Chondrocyte (in vitro differentiated cells): ENCODE data around the gene GZMM. TPM values are rescaled to one million over a fixed set of nuclear protein-coding genes. Genes with fewer than 3 reads are reported as not detected.

Experiments used
- DNase-seq: peaks from one replicate; pipeline ENCODE4 v3.0.0; 2021; ENCODE audit warnings: mixed read lengths, low spot score
- H3K27ac Mint-ChIP-seq: one replicate; pipeline ENCODE4 v1.8.0; 2021; ENCODE audit warnings: mild to moderate bottlenecking, moderate library complexity, mixed read lengths; ENCODE audit not compliant: unreplicated experiment
- H3K27me3 Mint-ChIP-seq: 2 replicates; pipeline ENCODE4 v1.8.0; 2021; ENCODE audit warnings: low read depth, mixed read lengths
- H3K36me3 Mint-ChIP-seq: 2 replicates; pipeline ENCODE4 v1.8.0; 2021; ENCODE audit warnings: low read depth, mixed read lengths
- H3K4me1 Mint-ChIP-seq: 2 replicates; pipeline ENCODE4 v1.8.0; 2021; ENCODE audit warnings: low read depth, mild to moderate bottlenecking, mixed read lengths
- H3K4me3 Mint-ChIP-seq: one replicate; pipeline ENCODE4 v1.8.0; 2021; ENCODE audit warnings: mild to moderate bottlenecking, moderate library complexity, mixed read lengths; ENCODE audit not compliant: unreplicated experiment
- H3K9me3 Mint-ChIP-seq: 2 replicates; pipeline ENCODE4 v1.8.0; 2021; ENCODE audit warnings: low read depth, mixed read lengths
- total RNA-seq: library from RNA; stranded (reverse); gene quantifications from 3 replicates; pipeline ENCODE4 v1.2.1, GENCODE V29; 2021
- TF ChIP-seq, protein P1 (sequence below): fragments of 200-600 bp; sonication (generic); IDR thresholded peaks from 2 replicates; pipeline ENCODE4 v1.5.0; 2021; ENCODE audit warnings: antibody characterized with exemption, mild to moderate bottlenecking, moderate library complexity

GZMM gene
- total RNA-seq, 1 donor from 2014 or later: not detected

DNA sequence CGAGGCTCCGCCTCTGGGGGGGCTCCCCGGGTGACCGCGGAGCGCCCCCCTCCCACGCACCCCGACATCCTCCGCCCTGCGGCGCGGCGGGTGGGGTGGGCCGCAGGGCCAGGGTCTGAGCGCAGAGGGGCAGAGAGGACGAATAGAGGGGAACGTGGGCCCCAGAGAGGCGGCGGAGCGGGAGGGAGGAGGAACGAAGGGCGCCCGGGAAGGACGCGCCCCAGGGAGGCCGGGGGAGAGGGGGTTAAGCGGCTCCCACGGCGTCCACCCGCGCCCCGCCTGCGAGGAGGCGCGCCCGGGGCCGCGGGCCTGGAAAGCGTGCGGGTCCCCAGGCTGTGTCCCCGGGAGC, 46.9 kb downstream of the GZMM start:
- peaks cover 14% of the 10 kb centered on the region for H3K4me1 Mint-ChIP-seq
- no peak overlapping the region for H3K4me3 Mint-ChIP-seq
- TF ChIP-seq, protein P1, sequence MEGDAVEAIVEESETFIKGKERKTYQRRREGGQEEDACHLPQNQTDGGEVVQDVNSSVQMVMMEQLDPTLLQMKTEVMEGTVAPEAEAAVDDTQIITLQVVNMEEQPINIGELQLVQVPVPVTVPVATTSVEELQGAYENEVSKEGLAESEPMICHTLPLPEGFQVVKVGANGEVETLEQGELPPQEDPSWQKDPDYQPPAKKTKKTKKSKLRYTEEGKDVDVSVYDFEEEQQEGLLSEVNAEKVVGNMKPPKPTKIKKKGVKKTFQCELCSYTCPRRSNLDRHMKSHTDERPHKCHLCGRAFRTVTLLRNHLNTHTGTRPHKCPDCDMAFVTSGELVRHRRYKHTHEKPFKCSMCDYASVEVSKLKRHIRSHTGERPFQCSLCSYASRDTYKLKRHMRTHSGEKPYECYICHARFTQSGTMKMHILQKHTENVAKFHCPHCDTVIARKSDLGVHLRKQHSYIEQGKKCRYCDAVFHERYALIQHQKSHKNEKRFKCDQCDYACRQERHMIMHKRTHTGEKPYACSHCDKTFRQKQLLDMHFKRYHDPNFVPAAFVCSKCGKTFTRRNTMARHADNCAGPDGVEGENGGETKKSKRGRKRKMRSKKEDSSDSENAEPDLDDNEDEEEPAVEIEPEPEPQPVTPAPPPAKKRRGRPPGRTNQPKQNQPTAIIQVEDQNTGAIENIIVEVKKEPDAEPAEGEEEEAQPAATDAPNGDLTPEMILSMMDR: no peak
- H3K27me3 Mint-ChIP-seq: peaks cover 16% of the 10 kb centered on the region
- H3K27ac Mint-ChIP-seq: no peak overlapping the region
- no peaks in the 10 kb centered on the region for H3K9me3 Mint-ChIP-seq
- no peaks in the 10 kb centered on the region for H3K36me3 Mint-ChIP-seq
- no peak for DNase-seq

DNA sequence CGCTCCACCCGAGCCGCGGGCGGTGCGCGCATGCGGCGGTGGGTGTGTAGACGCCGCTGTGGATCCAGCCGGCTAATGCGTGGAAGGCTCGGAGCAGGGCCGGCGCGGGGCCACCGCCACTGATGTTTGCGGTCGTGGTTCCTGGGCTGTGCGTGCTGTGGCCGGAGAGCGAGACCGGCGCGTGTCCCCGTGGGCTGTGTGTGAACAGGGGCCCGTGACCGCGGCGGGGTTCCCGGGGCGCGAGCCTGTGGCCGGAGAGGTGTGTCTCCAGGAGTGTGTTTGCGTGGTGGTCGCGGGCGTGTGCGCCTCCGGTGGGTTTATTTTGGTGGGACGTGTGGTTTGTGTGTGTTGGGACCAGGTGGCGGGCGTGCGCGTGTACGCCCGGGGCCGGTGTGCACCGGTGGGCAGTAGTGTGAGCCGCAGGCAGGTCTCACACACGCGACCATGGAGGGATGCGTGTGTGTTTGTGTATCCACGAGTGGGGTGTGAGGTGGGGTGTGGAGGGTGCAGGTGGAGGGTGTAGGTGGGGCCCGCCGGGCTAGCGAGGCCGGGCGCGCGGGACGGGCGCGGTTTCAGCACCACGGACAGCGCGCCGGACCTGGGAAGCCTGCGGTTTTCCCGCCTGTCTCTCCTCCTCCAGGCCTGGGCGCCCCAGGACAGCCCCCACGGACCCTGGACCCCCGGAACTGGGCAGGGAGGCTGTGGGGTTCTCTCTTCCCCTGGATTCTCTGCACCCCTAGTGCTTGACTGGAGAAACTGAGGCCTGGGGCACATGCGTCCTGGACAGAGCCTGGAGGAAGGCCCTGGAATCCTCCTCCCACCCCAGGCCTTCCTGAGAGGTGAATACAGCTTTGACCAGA, 47.5 kb downstream of the GZMM start:
- Mint-ChIP-seq H3K4me1 (peaks cover 14% of the 10 kb centered on the region), H3K27me3 (peaks cover 16% of the 10 kb centered on the region), H3K27ac (no peak overlapping the region), H3K36me3 (no peaks in the 10 kb centered on the region), H3K9me3 (no peaks in the 10 kb centered on the region), H3K4me3 (peak overlapping the region; percentile 53)
- no peak for DNase-seq
- TF ChIP-seq, protein P1: no peak

DNA sequence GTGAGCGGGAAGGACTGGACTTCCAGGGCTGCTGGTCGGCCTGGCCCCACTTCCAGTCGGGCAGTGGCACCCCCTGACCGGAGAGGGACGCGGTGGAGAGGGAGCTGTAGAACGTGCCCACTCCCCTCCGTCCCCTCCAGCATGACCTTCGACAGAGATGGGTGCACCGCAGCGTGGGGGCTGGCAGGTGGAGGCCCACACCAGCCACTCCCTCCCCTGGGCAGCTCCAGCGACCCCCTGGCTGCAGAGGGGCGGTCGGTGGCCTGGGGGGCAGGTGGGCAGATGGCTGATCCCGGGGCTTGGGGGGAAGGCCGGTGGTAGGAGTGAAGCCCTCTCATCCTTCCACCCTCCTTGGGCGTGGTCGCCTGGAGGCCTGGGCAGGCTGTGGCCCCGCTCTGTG, 48.2 kb downstream of the GZMM start:
- Mint-ChIP-seq H3K27ac (no peak overlapping the region), H3K36me3 (no peaks in the 10 kb centered on the region), H3K4me1 (peaks cover 14% of the 10 kb centered on the region), H3K27me3 (peaks cover 16% of the 10 kb centered on the region), H3K9me3 (no peaks in the 10 kb centered on the region), H3K4me3 (no peak overlapping the region)
- DNase-seq: no peak
- TF ChIP-seq, protein P1: no peak

DNA sequence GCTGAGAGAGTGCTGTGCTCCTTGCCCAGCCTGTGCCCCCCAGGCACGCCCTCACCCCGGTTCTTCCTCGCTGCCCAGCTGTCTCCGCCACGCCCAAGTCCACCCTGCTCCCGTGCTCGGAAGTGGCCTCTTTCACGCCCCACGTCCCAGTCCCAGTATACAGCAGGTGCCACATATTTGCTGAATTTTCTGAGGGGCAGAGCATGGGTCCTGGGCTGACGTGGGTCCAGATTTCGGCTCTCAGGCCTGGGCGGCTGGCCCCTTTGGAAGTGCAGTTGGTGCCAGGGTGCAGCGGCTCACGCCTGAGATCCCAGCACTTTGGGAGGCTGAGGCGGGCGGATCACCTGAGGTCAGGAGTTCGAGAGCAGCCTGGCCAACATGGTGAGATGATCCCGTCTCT, 49.2 kb downstream of the GZMM start:
- H3K4me1 Mint-ChIP-seq: peaks cover 12% of the 10 kb centered on the region
- H3K4me3 Mint-ChIP-seq: no peak overlapping the region
- TF ChIP-seq, protein P1: no peak
- peaks cover 16% of the 10 kb centered on the region for H3K27me3 Mint-ChIP-seq
- DNase-seq: no peak
- H3K36me3 Mint-ChIP-seq: no peaks in the 10 kb centered on the region
- no peaks in the 10 kb centered on the region for H3K9me3 Mint-ChIP-seq
- H3K27ac Mint-ChIP-seq: no peak overlapping the region

DNA sequence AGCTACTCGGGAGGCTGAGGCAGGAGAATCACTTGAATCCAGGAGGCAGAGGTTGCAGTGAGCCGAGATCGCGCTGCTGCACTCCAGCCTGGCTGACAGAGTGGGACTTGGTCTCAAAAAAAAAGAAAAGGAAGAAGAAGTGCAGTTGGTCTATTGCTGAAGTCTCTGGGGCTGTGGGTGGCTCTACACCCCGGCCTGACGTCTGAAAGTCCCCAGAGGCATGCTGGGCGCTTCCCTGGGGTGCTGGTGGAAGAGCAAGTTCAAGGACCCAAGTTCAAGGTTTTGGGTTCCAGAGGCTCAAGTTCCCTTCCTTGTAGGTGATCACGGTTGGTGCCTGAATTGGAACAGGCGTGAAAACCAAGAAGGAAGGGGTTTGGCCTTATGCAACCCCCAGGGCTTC, 49.7 kb downstream of the GZMM start:
- DNase-seq: no peak
- Mint-ChIP-seq H3K4me1 (peaks cover 10% of the 10 kb centered on the region), H3K4me3 (no peak overlapping the region), H3K27ac (peak overlapping the region; percentile 65), H3K36me3 (no peaks in the 10 kb centered on the region), H3K27me3 (peaks cover 16% of the 10 kb centered on the region), H3K9me3 (no peaks in the 10 kb centered on the region)
- TF ChIP-seq, protein P1: no peak
